HG03558 (cell line): ENCODE data around the gene GPATCH3.
"Not testable (repeated sequence)": the region's sequence is repeated elsewhere in the genome, so short reads cannot be mapped to it uniquely, and the experiment has no call there.

Experiments
- ATAC-seq: cut with Tn5 transposase; IDR thresholded peaks from one replicate; pipeline ENCODE4 v1.9.1; 2021; ENCODE audit warnings: moderate number of reproducible peaks; ENCODE audit not compliant: unreplicated experiment; ENCODE audit errors: extremely low read depth

The GPATCH3 gene

GRCh38 chr1:26874896-26875295, 25.4 kb downstream of the GPATCH3 start:
- ATAC-seq: no peak

DNA sequence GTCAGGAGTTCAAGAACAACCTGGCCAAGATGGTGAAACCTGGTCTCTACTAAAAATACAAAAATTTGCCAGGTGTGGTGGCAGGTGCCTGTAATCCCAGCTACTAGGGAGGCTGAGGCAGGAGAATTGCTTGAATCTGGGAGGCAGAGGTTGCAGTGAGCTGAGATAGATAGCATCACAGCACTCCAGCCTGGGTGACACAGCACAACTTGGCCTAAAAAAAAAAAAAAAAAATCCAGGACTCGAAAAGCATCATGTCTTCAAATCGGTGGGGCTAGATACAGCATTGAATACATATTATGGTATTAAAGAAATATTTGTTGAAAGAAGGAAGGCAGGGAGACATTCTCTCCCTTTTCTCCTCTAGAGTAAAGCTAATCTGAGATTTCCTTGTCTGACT, 27.2 kb downstream of the GPATCH3 start:
- not testable (repeated sequence) for ATAC-seq

DNA sequence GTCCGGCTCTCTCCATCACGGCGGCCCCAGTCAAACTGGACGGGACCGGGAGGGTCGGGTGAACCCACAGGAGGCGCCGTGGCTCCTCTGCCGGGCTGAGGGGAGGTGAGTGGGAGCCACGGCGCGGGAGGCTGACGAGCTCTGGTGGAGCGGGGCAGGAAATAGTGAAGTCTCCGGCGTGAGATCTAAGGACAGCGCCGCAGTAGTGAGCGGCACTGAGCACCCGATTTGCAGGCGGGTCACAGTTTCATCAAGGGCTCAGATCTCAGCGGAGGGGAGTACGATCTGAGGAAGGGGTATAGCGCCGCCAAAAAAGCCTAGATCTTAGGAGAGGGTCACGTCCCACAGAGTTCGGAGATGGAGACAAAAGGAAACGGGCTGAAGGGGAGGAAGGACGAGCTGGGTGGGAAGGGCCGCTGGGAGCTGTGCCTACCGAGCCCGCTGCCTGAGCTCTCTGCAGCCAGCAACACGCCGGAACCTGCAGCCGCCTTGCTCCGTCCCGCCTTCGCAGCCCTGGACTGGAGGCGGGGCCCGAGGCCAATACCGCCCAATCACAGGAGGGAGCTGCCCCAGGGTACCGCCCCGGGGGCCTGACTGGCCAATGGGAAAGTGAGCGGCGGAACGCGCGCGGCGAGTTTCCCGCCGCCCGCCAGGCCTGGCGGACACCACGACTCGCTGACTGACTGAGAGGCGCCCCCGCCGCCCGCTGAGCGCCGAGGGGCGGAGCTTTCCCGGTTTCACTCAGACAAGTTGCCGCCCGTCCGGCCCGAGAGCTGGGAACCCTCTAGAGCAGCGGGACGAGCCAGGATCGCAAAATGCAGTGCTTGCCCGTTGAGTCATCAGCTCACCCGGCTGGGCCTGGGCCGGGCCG, 35.4 kb downstream of the GPATCH3 start:
- ATAC-seq: peak; percentile 73

GRCh38 chr1:26863685-26864077, 36.6 kb downstream of the GPATCH3 start:
- no peak for ATAC-seq

GRCh38 chr1:26862781-26863684, 37.2 kb downstream of the GPATCH3 start, which contains the start of gene SFN:
TSS of gene SFN (plus strand) at chr1:26863149. CDS start at chr1:26863213, 64 bp downstream.
- no peak for ATAC-seq

DNA sequence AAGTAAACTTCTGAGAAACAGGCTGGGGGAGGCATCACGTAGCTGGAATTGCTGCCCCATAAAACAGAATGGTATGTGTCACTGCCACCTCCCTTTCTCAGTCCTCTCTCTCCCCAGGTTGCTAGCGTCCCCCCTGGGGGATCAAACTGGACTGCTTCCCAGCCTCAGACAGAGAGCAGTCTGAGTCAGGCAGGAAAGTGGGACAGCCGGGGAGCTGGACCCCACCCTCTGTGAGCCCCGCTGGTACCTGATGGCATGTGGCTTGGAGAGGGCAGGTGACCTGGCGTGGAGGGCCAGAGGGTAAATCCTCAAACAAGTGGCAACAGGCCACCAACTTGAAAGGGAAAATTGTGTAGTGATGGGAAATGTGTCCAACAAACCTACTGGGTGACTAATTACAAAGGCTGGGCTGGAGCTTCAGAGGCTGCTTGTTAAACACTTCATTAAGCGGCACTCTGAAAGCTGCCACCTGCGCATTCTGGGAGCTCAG, 38.3 kb downstream of the GPATCH3 start:
- ATAC-seq: no peak

DNA sequence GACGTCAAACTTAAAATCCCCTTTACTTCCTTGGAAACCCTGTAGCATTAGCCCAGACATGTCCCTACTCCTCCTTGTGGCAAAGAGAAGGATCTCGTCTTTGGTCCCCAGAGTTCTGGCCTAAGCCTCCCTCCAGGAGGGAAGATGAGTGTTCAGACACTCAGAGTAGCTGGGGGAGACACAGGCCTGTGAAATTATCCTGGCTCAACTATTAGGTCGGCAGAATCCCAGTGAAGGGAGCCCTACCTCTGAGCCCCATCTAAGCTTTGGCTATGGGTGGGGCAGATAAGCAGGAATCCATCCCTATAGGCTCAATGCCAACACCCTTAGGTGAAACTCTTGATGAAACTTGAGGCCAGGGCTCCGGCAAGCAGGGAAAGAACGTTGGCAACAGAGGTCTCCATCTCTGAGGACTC, 39.0 kb downstream of the GPATCH3 start:
- ATAC-seq: no peak

DNA sequence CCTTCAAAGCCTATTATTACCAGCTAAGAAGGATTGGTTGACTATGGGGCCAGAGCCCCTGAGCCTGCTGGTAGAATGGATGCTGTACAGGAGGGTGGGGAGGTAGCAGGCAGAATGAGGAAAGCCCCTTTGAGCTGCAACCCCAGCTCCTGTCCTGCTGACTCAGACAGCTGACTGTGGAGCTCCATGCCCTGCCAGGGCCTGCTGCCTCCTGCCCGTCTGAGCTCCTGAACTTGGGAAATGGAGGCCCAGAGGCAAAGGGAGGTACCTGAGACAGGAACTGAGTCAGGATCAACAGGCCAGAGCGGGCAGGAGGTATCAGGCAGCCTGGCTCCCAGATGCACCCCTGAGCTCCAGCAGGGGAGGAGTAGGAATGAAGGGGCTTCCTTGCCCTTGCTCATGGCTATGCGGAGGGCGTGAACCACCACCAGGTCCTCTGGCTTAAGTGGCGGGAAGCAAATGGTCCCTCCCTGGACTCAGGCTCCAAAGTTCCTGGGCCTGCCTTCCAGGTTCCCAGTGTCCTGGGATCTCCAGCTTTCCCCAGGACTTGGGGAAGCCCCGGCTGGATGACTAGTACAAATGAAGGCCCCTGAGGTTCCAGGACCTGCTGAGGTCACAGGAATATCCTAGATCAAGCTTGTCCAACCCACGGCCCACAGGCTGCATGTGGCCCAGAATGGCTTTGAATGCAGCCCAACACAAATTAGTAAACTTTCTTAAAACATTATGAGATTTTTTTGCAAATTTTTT, 41.2 kb downstream of the GPATCH3 start:
- no peak for ATAC-seq

- ATAC-seq: no peak
Measured at GRCh38 chr1:26858160-26858559, 42.1 kb downstream of the GPATCH3 start.

DNA sequence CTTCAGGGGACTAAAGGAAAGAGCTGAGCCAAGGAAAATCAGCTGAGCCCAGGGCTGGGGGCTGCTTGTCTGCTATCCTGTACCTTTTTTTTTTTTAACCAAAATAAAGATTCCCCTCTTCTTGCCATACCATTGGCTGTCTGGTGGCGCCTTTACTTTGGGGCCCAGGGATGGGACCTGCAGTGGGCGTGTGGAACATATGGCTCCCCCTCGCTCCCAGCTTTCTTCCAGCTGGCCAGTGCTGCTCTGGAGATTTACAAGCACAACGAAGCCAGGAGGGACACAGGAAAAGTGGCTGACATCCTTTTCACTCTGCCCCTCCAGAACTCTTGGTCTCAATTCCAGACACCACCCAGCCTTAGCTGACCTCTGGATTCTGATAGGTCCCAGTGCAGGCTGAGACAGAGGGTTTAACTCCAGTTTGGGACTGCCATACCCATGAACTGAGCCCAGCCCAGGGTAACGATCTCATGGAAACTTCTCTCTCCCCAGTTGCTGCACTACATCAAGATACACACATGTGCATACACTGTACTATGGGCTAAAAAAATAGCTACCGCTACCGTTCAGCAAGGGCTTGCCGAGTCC, 42.7 kb downstream of the GPATCH3 start:
- ATAC-seq: no peak

DNA sequence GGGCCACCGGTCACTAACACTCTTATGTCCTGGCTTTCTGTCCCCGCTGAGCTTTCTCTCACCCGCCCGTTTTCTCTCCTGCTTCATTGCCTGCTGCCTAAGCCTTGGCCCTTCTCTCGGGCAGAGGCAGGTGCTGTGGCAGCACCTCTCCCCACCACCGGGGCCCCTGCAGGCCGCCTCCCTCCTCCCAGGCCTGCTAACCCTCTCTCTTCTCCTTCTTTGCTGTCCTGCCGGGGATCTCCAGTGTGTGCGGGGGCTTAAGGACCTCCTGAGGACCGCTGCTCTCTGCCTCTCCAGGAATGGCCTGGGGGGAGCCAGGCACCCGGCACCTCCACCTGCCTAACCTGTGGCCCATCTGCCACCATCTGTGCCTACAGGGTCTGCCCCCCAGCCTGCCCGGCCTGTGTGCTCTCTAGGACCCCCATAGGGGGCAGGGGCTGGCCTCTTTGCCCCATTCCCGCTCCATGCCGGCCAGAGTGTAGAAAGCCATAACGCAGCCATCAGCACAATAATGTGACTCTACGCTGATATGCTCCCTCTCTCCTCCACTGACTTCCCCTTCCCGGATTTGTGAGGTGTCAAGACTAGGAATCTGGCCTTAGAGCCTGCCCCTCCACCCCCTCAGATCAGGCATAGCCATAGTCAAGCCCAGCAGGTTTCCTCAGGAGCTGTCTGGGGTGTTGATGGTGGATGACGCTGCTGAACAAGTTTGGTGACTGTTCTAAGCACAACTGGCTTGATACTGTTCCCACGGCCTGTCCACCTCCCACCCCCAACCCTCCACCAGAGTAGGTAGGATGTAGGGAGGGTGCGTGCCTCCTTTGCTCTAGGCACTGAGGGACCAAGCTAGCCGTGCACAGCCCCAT, 43.4 kb downstream of the GPATCH3 start:
- ATAC-seq: no peak

DNA sequence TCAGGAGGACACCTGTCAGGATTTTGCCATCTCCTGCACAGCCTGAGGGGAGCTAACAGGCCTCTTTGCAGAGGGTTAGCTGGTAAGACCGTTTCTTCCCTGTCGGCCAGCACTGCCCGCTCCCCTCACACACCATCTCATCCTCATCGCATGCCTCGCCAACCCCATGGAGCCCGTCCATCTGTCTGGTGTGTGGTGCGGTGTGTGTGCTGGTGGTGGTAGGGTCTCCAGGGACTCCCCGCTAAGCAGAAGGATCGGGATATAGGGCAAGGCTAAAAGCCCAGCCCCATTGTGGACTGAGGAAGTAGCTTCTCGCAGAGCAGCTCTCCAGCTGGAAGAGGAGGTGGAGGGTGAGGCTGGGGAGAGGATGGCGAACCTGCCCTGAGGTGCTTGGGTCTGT, 44.1 kb downstream of the GPATCH3 start:
- ATAC-seq: no peak

DNA sequence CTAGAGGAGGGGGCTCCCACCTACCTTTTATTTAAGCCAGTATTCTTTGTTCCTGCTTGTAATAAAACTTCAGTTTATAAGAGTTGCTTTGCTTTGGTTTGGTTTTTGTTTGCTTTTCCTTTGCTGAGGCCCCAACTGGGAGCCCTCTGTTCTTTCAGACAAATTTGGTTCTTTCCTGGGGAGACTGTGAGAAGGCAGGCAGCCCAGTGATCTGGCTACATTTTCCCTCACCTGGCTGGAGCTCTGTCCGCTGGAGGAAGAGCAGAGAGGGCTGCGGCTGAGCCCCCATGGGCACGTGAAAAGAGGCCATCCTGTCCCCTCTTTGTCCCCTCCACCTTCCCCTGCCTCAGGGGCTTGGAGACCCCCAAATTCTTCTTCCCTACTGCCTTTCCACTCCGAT, 44.6 kb downstream of the GPATCH3 start:
- ATAC-seq: no peak

DNA sequence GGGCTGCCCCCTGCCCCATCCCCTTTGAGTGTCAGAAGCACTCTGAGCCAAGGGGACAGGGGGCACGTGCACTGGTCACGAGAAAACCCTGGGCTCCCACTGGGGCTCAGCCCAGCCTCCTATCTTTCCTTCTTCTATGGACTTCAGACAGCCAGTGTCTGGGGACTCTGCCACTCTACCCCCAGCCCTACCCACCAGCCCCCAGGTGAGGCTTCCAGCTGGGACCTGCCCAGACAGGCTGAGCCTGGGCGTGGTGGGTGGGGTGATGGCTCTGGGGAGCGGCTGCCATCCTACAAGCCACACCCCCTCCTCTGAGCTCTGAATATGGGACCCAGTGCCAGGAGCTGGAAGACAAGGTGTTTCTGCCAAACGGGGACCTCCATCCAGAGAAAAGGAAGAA, 45.4 kb downstream of the GPATCH3 start:
- no peak for ATAC-seq

DNA sequence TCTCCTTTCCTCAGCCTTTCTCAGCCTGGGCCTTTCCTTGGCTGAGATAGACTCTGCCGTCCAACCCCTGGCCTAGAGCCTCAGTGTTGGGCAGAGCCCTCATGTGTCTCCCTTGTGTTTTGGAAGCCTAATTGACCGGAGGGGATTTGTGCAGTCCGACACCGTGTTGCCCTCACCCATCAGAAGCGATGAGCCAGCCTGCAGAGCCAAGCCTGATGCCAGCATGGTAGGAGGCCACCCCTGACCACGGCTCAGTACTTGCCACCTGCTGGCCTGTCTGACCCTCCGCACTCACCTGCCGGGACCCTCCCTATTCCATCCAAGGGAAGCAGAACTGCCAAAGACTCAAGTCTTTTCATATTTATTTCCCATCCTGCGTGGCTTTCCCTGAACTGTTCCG, 46.7 kb downstream of the GPATCH3 start:
- no peak for ATAC-seq

- ATAC-seq: no peak
Measured at GRCh38 chr1:26853156-26853555, 47.1 kb downstream of the GPATCH3 start.

GRCh38 chr1:26852701-26853100, 47.6 kb downstream of the GPATCH3 start:
- ATAC-seq: no peak

DNA sequence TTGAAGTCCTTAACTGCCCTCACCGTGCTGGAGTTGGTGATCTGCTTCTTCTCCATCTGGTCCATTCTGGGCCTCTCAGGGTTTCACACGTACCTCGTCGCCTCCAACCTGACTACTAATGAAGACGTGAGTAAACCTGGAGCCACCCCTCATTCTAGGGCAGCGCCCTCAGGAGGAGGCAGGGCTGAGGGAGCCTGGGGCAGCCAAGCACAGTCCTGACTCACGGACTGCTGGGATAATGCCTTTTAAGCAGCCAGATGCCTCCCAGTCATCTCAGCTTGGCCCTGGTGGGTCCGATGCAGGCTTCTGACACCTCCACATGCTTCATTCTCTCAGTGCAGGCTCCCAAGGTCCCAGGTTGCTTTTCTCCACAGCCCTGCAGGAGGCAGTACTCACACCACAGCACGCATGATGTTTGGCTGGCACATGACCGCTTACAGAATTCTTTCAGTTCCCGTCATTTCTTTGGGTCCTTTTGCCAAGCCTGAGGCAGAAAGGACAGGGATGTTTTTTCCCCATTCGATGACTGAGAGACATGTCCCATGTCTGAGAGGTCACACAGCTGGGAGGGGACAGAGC, 49.1 kb downstream of the GPATCH3 start:
- ATAC-seq: no peak
